Fibroblast of lung (primary cell): ENCODE measurements around the gene MAP1B. TPM values are rescaled to one million over a fixed set of nuclear protein-coding genes. Genes with fewer than 3 reads are reported as not detected.

Experiments used
- DNase-seq, 2 donors: peaks; one replicate each; pipeline versions ENCODE4 v3.0.0 to v3.0.0-alpha.2; 2010; ENCODE audit warnings: low read depth in 2 of 2
- H2AFZ ChIP-seq: 2 replicates; pipeline ENCODE4 v1.5.1; 2012; ENCODE audit warnings: low read length, control low read depth, inconsistent platforms
- H3K27ac ChIP-seq: 2 replicates; pipeline ENCODE4 v1.5.1; 2011; ENCODE audit warnings: low read length, control low read depth; ENCODE audit not compliant: insufficient read depth
- H3K27me3 ChIP-seq: 2 replicates; pipeline ENCODE4 v1.5.1; 2011; ENCODE audit warnings: mild to moderate bottlenecking, low read length; ENCODE audit not compliant: control insufficient read depth, insufficient read depth
- H3K36me3 ChIP-seq: 2 replicates; pipeline ENCODE4 v1.5.1; 2011; ENCODE audit warnings: low read length; ENCODE audit not compliant: control insufficient read depth, insufficient read depth
- H3K4me1 ChIP-seq: 2 replicates; pipeline ENCODE4 v1.5.1; 2011; ENCODE audit warnings: low read length; ENCODE audit not compliant: control insufficient read depth, insufficient read depth; ENCODE audit errors: extremely low read depth
- H3K4me2 ChIP-seq: 2 replicates; pipeline ENCODE4 v1.5.1; 2011; ENCODE audit warnings: low read length, control low read depth; ENCODE audit not compliant: insufficient read depth; ENCODE audit errors: extremely low read depth
- H3K4me3 ChIP-seq, 4 experiments: fragments of 200-600 bp in 1 of 4; sonication (generic) in 1 of 4; replicated peaks in 1 of 4; 2 replicates each; pipeline ENCODE4 v1.5.1; 2011 to 2016; ENCODE audit warnings: low read length in 4 of 4, low read depth in 3 of 4, mild to moderate bottlenecking in 3 of 4, control low read depth in 2 of 4, inconsistent platforms in 1 of 4, mixed read lengths in 1 of 4; ENCODE audit not compliant: insufficient read depth in 1 of 4; ENCODE audit errors: control extremely low read depth in 1 of 4
- H3K79me2 ChIP-seq: 2 replicates; pipeline ENCODE4 v1.5.1; 2012; ENCODE audit warnings: mild to moderate bottlenecking, low read length, inconsistent platforms; ENCODE audit not compliant: control insufficient read depth, insufficient read depth
- H3K9ac ChIP-seq: 2 replicates; pipeline ENCODE4 v1.5.1; 2011; ENCODE audit warnings: mild to moderate bottlenecking, low read length, control low read depth; ENCODE audit not compliant: insufficient read depth
- H3K9me3 ChIP-seq: 2 replicates; pipeline ENCODE4 v1.5.1; 2012; ENCODE audit warnings: low read depth, low read length; ENCODE audit not compliant: control insufficient read depth, insufficient read depth
- H4K20me1 ChIP-seq: 2 replicates; pipeline ENCODE4 v1.5.1; 2011; ENCODE audit warnings: low read length; ENCODE audit not compliant: control insufficient read depth, insufficient read depth; ENCODE audit errors: extremely low read depth
- CTCF ChIP-seq, 2 donors: IDR thresholded peaks in 1 of 2; conservative IDR thresholded peaks in 1 of 2; 1 replicate in 1 of 2; 2 replicates in 1 of 2; pipeline ENCODE4 v1.5.1; 2011 to 2012; ENCODE audit warnings: low read length in 2 of 2, control low read depth in 1 of 2, inconsistent platforms in 1 of 2, low read depth in 1 of 2, mild to moderate bottlenecking in 1 of 2
- EZH2 ChIP-seq: IDR thresholded peaks from 2 replicates; pipeline ENCODE4 v1.5.1; 2012; ENCODE audit warnings: low read length, control low read depth, mild to moderate bottlenecking; ENCODE audit errors: missing control alignments
- polyA plus RNA-seq, 2 donors: library from polyadenylated mRNA; depleted of rRNA in 1 of 2; stranded (reverse) in 1 of 2; unstranded in 1 of 2; fragments of >200 nt; gene quantifications; 2 replicates each; pipeline ENCODE4 v1.2.1, GENCODE V29; 2011 to 2012; ENCODE audit warnings: missing spikeins in 1 of 2
- total RNA-seq: library from RNA; depleted of rRNA; stranded (reverse); fragments of >200 nt; gene quantifications from 2 replicates; pipeline ENCODE4 v1.2.1, GENCODE V29; 2014

MAP1B gene
- total and polyA plus RNA-seq, 2 donors (not counting 1 experiment from before 2014, with no cell fraction given): 83.4 to 109 TPM

- Histone ChIP-seq H3K27me3 (no peaks in the 10 kb centered on the region), H3K4me2 (no peak overlapping the region), H3K9me3 (no peaks in the 10 kb centered on the region), H3K27ac (no peak overlapping the region), H3K36me3 (peaks cover 10% of the 10 kb centered on the region), H3K9ac (no peak overlapping the region), H4K20me1 (no peaks in the 10 kb centered on the region), H3K4me1 (no peaks in the 10 kb centered on the region), H2AFZ (no peak overlapping the region), H3K4me3 (no peak overlapping the region), H3K79me2 (no peaks in the 10 kb centered on the region)
- DNase-seq: no peak
- TF ChIP-seq EZH2: no peak
- TF ChIP-seq CTCF (conservative IDR thresholded peaks at IDR 0.05 in 1 of 2, IDR thresholded peaks at IDR 0.05 in 1 of 2; ENCODE audit: low read depth in 1 of 2, low read length in 2 of 2): no peak
Observed at GRCh38 chr5:72216756-72217155, 109.5 kb downstream of the MAP1B start.

GRCh38 chr5:72221099-72221498, 113.8 kb downstream of the MAP1B start:
- TF ChIP-seq CTCF (conservative IDR thresholded peaks at IDR 0.05 in 1 of 2, IDR thresholded peaks at IDR 0.05 in 1 of 2; ENCODE audit: low read depth in 1 of 2, low read length in 2 of 2) (no peak), EZH2 (no peak)
- Histone ChIP-seq H3K9me3 (no peaks in the 10 kb centered on the region), H3K79me2 (no peaks in the 10 kb centered on the region), H3K27me3 (no peaks in the 10 kb centered on the region), H4K20me1 (no peaks in the 10 kb centered on the region), H2AFZ (no peak overlapping the region), H3K4me2 (no peak overlapping the region), H3K27ac (no peak overlapping the region), H3K9ac (no peak overlapping the region), H3K4me3 (no peak overlapping the region), H3K4me1 (no peaks in the 10 kb centered on the region), H3K36me3 (peaks cover 19% of the 10 kb centered on the region)
- no peak for DNase-seq

GRCh38 chr5:72221541-72221940, 114.3 kb downstream of the MAP1B start:
- Histone ChIP-seq H3K9ac (no peak overlapping the region), H3K9me3 (no peaks in the 10 kb centered on the region), H3K4me1 (no peaks in the 10 kb centered on the region), H2AFZ (no peak overlapping the region), H3K27ac (no peak overlapping the region), H3K36me3 (peaks cover 19% of the 10 kb centered on the region), H4K20me1 (no peaks in the 10 kb centered on the region), H3K79me2 (no peaks in the 10 kb centered on the region), H3K4me2 (no peak overlapping the region), H3K4me3 (no peak overlapping the region), H3K27me3 (no peaks in the 10 kb centered on the region)
- TF ChIP-seq EZH2: no peak
- TF ChIP-seq CTCF (conservative IDR thresholded peaks at IDR 0.05 in 1 of 2, IDR thresholded peaks at IDR 0.05 in 1 of 2; ENCODE audit: low read depth in 1 of 2, low read length in 2 of 2): no peak
- DNase-seq: no peak
